Urinary bladder (tissue), 4 donors: ENCODE measurements around the gene RUFY4. TPM values are rescaled to one million over a fixed set of nuclear protein-coding genes. Genes with fewer than 3 reads are reported as not detected.
"Not testable (repeated sequence)": the region's sequence is repeated elsewhere in the genome, so short reads cannot be mapped to it uniquely, and the experiment has no call there.

Source experiments
- DNase-seq: peaks from one replicate; pipeline ENCODE4 v3.0.0-alpha.2; 2015; ENCODE audit errors: extremely low spot score
- H3K27ac ChIP-seq: one replicate; pipeline ENCODE4 v1.5.1; 2013; ENCODE audit warnings: low read depth, mild to moderate bottlenecking, moderate library complexity
- H3K36me3 ChIP-seq: one replicate; pipeline ENCODE4 v1.6.1; 2013; ENCODE audit warnings: mild to moderate bottlenecking, moderate library complexity; ENCODE audit not compliant: insufficient read depth
- H3K4me1 ChIP-seq: one replicate; pipeline ENCODE4 v1.6.1; 2013; ENCODE audit warnings: mild to moderate bottlenecking, moderate library complexity; ENCODE audit not compliant: insufficient read depth
- H3K4me3 ChIP-seq: one replicate; pipeline ENCODE4 v1.5.1; 2013; ENCODE audit warnings: low read depth, low read length
- WGBS: extraction: QIAGEN DNeasy Blood & Tissue Kit; methylation state at CpG from one replicate; pipeline ENCODE4 v1.1.7; 2013; 5-methylcytosine and 5-hydroxymethylcytosine counted together
- polyA plus RNA-seq: library from polyadenylated mRNA; stranded (reverse); fragments of 200-250 nt; gene quantifications from one replicate; pipeline ENCODE4 v1.2.3, GENCODE V29; 2013
- total RNA-seq: library from RNA; depleted of rRNA; stranded (reverse); fragments of >200 nt; gene quantifications from one replicate; pipeline ENCODE4 v1.2.3, GENCODE V29; 2014
- donor health status: healthy with polysubstance abuse.
- donor health status: healthy.

The RUFY4 gene, protein sequence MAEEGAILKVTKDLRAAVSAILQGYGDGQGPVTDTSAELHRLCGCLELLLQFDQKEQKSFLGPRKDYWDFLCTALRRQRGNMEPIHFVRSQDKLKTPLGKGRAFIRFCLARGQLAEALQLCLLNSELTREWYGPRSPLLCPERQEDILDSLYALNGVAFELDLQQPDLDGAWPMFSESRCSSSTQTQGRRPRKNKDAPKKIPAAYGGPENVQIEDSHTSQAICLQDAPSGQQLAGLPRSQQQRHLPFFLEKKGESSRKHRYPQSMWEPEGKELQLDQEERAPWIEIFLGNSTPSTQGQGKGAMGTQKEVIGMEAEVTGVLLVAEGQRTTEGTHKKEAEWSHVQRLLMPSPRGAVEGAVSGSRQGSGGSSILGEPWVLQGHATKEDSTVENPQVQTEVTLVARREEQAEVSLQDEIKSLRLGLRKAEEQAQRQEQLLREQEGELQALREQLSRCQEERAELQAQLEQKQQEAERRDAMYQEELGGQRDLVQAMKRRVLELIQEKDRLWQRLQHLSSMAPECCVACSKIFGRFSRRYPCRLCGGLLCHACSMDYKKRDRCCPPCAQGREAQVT
- total RNA-seq, result not detected
- 0.09 TPM for polyA plus RNA-seq

DNA sequence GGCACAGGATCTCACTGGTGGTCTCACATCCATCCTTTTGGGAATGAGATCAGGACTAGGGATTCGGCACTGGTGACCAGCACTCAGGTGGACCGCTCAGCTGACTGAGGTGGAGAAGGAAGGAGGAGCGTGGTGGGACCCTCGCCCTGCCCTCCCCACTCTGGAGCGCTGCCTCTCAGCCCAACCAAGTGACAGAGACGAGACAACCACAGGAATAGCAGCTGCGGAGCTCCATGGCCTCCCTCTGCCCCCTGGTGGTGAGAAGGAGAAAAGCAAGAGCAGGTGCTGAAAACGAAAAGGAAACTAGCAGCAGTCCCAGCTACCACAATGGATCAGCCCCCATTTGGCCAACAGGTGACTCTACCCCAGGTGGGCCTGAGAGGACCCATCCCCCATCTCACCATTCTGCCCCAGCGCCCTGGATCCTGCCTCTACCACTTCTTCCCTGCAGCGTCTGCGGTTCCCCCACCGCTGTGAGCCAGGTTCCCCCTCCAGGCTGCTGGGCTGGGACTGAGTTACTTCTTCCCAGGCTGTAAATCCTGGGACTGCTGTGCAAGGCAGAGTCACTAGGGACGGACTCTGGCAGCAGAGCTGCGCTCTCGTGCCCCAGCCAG lies at the start of gene RUFY4:
Gene RUFY4 (plus strand): TSS at position 533 of the 614 bp plus-strand sequence. CDS start 1,353 bp downstream, outside the sequence.
- not testable (repeated sequence) for H3K36me3 ChIP-seq, H3K27ac ChIP-seq, H3K4me3 ChIP-seq, H3K4me1 ChIP-seq
- DNase-seq, result peak; percentile 55
- 2% methylated on average over 15 of the region's 15 CpGs for WGBS

DNA sequence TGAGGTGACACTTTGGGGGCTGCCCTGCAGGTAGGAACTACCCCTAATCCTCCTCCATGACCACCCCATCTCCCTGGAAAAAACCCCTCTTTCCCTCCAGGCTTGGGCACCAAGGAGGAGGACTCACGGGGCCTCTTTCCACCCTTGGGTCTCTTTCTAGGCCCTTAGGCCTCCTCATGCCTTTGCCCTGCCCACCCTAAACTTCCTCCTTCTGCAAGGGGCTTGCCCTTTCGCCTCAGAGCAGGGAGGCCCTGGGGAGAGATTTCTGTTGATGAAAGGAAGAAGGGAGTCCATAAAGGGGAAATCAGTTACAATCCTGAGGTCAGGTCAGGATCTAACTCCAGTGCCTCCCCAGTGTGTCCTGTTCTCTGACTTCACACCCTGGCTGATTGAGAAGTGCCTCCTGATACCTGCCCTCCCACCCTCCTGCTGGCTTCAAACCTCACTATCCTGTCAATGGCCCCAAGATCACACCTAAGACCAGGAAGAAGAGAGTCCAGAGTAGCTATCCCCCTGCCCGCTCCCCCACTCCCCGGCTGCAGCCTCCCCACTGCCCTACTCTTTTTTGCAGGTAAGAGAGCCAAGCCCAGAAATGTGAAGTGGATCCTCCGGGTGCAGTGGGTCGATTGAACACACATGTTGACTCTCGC lies 49.5 kb upstream of the RUFY4 start:
- Histone ChIP-seq H3K27ac (no peak overlapping the region), H3K36me3 (no peaks in the 10 kb centered on the region), H3K4me1 (no peaks in the 10 kb centered on the region), H3K4me3 (no peak overlapping the region)
- 88% methylated on average over 7 of the region's 7 CpGs for WGBS
- DNase-seq, result no peak

DNA sequence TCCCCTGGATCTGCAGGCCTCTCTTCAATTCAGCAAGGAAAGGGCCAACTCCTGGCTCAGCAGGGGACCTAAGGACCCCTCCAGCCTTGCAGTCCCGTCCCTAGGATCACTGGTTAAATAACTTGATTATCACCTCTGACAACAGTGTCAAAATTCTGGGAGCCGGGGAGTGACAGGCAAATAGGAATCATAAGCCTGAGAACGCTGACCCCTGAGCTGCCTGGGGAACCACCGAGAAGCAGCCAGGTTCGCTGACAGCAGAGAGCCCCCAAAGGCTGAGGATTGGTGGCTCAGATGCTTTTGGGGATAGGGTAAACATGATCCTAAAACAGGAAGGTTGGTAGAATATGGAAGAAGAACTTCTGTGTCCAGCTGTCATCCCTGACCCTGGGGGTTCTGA lies 48.8 kb upstream of the RUFY4 start:
- Histone ChIP-seq H3K4me3 (no peak overlapping the region), H3K27ac (no peak overlapping the region), H3K36me3 (no peaks in the 10 kb centered on the region), H3K4me1 (no peaks in the 10 kb centered on the region)
- 98% methylated on average over 5 of the region's 5 CpGs for WGBS
- DNase-seq, result no peak

DNA sequence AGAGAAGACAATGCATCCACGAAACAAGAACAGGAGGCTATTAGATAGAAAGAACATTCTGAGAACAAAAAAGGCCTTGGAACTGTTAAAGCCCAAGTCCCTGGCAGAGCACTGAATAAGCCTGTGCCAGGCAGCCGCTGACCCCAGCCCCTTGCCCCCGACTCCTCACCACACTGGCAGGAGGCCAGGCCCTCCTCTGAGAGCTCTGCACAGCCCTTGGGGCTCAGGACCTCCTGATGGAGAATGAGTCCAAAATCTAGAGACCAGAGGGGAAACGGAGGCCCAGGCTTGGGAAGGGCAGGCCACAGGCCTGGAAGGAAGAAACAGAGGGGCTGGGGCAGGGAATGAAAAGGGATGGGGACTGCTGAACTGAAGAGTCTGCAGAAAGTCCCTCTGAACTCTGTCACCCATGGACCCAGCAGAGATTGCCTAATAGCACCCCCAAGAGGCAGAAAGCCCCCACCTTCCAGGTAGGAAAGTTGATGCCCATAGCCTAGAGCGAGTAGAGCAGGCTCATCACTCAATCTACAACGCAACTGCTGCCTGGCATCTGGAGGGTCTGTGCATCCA lies 48.0 kb upstream of the RUFY4 start:
- no peak overlapping the region for H3K27ac ChIP-seq
- no peaks in the 10 kb centered on the region for H3K36me3 ChIP-seq
- WGBS, result 91% methylated on average over 6 of the region's 6 CpGs
- H3K4me1 ChIP-seq, result no peaks in the 10 kb centered on the region
- H3K4me3 ChIP-seq, result no peak overlapping the region
- DNase-seq, result no peak

DNA sequence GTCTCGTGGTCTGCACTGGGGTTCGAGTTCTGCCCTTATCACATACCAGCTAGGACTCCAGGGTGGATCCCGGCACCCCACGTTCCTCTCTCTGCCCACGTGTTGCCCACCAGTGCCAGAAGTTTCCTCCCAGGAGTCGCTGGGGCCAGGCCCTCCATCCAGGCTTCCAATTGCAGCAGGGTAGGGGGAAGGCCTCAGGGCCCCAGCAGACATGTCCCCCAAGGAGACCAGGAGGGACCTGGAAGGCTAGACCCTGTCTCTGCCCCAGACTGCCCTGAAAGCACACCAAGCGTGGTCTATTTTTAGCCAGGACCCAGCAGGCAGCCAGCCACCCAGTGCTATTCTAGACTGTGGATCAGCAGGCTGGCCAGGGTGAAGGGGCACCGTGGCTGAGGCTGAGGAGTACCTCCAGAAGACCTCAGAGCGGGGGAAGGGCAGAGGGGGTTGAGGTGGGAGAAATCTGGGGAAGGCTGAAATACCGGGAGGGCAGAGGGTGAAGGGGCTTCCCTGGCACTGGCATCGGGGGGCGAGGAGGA lies 47.4 kb upstream of the RUFY4 start:
- Histone ChIP-seq H3K36me3 (no peaks in the 10 kb centered on the region), H3K4me1 (no peaks in the 10 kb centered on the region), H3K4me3 (no peak overlapping the region), H3K27ac (no peak overlapping the region)
- no peak for DNase-seq
- WGBS, result 87% methylated on average over 12 of the region's 12 CpGs

DNA sequence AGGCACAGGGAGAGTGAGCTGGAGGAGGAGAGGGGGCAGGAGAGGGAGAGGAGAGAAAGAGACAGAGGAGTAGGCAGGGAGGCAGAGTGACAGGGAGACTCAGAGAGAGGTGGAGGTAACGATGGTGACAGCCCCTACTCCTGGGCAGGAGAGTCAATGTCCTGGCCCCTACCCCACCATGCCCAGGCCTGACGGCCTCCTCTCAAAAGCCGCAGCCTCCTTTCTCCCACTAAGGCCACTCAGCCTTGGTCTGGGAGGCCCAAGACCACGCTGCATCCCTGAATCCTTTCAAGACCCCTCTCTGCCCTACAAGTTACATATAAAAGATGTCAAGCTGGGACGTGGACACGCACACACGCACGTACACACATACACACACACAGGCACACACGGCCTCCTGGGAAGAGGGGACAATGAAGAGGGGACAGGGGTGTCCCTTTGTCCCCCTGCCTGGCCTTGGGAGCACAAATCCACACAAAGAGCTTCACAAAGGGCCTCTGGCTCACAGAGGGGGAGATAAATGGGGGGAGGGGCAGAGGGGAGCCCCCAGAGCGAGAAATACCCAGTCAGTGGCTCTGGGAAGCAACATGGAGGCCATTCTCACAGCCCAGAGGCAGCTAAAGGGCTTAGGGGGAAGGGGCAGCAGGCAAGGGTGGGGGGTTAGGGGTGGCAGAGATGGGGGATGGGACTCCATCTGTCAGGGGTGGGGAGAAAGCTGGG lies 46.8 kb upstream of the RUFY4 start:
- H3K36me3 ChIP-seq, result no peaks in the 10 kb centered on the region
- no peak overlapping the region for H3K27ac ChIP-seq
- WGBS, result 92% methylated on average over 10 of the region's 10 CpGs
- no peak overlapping the region for H3K4me3 ChIP-seq
- no peak for DNase-seq
- H3K4me1 ChIP-seq, result no peaks in the 10 kb centered on the region

DNA sequence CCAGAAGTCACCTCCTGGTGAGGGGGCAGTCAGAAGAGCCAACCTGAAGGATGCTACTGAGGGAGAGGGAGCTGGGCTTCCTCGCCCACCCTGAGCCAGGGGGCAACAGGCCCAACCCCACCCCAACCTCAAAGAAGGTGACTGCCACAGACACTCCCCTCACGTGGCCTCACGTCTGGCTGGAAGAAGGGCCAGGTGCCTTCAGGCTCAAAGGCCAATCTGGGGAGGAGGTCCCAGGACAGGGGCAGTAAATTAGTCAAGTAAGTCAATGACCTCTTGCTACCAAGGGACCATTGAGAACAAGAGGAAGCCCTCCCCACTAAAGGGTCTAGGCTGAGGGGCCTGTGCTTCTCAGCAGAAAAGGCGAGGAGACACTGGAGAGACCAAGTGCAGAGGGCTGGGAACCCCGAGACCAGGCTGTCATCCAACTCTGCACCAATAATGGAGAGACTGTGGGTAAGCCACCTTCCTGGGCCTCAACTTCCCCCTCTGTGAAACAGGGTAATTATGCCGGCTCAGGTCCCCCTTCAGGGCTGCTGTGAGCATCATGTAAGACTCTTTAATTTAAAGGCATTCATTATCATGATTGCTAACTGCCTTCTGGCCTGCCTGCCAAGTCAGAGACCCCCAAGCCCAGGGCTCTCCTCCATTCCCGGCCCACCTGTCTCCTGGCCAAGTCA lies 46.1 kb upstream of the RUFY4 start:
- WGBS, result 94% methylated on average over 7 of the region's 7 CpGs
- H3K4me3 ChIP-seq, result no peak overlapping the region
- DNase-seq, result no peak
- no peaks in the 10 kb centered on the region for H3K36me3 ChIP-seq
- H3K27ac ChIP-seq, result no peak overlapping the region
- no peaks in the 10 kb centered on the region for H3K4me1 ChIP-seq

DNA sequence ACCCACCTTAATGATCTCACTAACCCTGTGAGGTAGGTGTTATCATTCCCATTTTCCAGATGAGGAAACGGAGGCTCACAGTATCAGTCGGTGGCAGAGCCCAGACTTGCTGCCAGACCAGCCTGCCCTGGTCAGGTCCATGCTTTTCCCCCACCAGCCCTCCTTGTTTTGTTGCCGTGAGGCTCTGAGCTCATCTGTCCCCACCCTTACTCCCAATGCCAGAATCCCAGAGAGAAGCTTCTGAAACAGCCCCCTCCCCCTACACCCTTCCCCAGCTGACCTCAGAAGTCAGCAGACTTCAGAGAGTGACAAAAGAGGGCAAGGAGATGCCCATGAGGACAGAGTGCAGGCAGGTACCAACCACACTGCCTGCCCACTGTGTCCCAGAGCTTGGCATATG lies 45.4 kb upstream of the RUFY4 start:
- Histone ChIP-seq H3K27ac (no peak overlapping the region), H3K4me3 (no peak overlapping the region), H3K36me3 (no peaks in the 10 kb centered on the region), H3K4me1 (no peaks in the 10 kb centered on the region)
- DNase-seq, result no peak
- 68% methylated on average over 3 of the region's 3 CpGs for WGBS

DNA sequence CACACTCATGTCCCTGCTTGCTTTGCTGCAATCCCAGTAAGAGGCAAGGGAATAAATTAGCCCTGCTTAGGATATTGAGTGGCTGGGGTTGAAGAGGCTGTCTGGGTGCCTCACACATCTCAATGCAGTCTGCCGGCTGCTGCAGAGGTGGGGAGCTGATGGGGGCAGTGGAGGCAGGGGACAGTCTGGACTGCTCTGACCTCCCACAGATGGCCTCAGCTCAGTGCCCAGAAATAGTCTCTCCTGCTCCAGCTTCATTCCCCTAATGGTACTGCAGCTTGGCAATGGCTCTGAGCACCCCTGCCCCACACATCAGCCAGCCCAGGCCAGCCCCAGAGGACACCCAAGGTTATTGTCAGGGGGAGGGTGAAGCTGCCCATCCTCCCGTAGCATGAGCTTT lies 44.7 kb upstream of the RUFY4 start:
- no peak for DNase-seq
- no peak overlapping the region for H3K4me3 ChIP-seq
- WGBS, result 79% methylated on average over 2 of the region's 2 CpGs
- H3K27ac ChIP-seq, result no peak overlapping the region
- no peaks in the 10 kb centered on the region for H3K4me1 ChIP-seq
- no peaks in the 10 kb centered on the region for H3K36me3 ChIP-seq

DNA sequence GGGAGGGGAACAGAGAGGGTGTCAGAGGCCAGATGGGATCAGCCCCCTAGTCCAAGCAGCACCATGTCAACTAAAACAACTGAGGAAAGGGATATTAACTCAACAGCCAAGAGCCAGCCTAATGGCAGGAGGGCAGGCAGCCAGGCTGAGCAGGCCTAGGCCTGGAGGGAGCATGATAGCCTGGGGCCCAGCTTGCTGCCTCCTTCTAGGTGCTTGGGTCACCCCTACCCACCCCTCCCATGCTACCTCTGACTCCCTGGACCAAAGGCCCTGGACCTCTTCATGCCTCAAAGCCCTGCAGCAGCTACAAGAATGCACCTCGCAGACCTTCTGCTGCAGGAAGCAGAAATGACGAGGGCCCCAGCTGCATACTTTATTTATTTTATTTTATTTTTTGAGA lies 44.2 kb upstream of the RUFY4 start:
- H3K36me3 ChIP-seq, result no peaks in the 10 kb centered on the region
- H3K4me1 ChIP-seq, result no peaks in the 10 kb centered on the region
- no peak for DNase-seq

DNA sequence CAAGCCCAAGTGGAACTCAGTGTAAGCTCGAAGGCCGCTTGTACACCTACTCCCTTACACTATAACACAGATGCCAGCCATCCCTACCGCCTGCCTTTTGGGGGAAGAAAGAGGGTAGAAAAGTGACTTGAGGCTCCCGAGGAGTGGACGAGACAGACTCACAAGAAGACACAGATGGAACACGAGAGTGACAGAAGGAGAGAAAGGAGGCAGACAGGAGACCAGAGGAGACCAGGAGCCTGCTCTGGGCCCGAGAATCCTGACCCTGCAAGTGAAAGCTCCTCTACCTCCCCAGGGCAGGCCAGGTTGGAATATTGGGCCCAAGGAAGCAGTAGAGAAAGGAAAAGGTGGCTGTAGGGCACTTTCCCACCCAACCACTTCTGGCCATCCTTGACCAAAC lies 42.8 kb upstream of the RUFY4 start:
- Histone ChIP-seq H3K4me1 (no peaks in the 10 kb centered on the region), H3K27ac (no peak overlapping the region), H3K4me3 (no peak overlapping the region), H3K36me3 (no peaks in the 10 kb centered on the region)
- no peak for DNase-seq
- 95% methylated on average over 7 of the region's 7 CpGs for WGBS

More for the DNA sequence above, 44.2 kb upstream of the RUFY4 start:
- WGBS, result 91% methylated on average over 2 of the region's 2 CpGs
- Histone ChIP-seq H3K4me3 (no peak overlapping the region), H3K27ac (no peak overlapping the region)

DNA sequence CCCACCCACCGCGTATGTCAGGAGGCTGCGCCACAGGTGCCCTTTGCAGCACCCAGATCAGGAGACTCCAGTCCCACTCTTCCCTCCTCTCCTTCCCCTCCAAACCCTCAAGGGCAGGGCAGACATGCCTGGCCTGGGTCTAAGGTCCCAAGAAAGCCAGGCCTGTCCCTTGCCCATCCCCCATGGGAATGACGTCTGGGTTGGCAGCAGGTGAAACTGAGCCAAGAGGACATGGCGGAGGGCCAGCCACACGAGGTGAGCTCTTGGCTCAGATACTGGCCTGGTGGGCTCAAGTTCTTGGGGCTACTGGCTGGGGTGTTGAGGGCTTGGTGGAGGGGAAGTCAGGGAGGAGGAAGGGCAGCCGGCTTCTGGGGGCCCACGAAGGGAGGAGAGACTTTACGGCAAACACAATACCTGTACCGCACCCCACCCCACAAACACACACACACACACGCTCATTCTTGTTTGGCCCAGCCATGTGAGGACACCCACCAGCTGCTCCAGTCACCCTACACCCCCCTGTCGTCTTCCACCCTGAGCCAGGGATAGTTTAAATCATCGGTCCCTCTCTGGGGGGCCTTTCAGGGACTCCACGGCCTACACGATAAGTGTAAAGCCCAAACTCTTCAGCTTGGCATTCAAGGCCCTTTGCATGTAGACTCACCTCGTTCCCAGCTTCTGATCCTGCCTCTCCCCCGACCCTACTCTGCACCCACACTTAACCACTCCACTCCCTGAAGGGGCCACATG lies 42.2 kb upstream of the RUFY4 start:
- no peak overlapping the region for H3K27ac ChIP-seq
- DNase-seq, result no peak
- H3K4me1 ChIP-seq, result no peaks in the 10 kb centered on the region
- no peaks in the 10 kb centered on the region for H3K36me3 ChIP-seq
- WGBS, result 79% methylated on average over 17 of the region's 17 CpGs
- no peak overlapping the region for H3K4me3 ChIP-seq
